ENCODE results near the gene IGFBP7.

IGFBP7 gene

GRCh38 chr4:57154926-57155325 lies 44.7 kb upstream of the IGFBP7 start:
- DNase-seq (ENCODE audit: low spot score), result no peak
- no peak for TF ChIP-seq CTCF (IDR thresholded peaks at IDR 0.05; ENCODE audit: extremely low read depth, missing control alignments)

- TF ChIP-seq CTCF (IDR thresholded peaks at IDR 0.05; ENCODE audit: extremely low read depth, missing control alignments), result no peak
- no peak for DNase-seq (ENCODE audit: low spot score)
Measured at GRCh38 chr4:57154191-57154590, 44.0 kb upstream of the IGFBP7 start.

- DNase-seq (ENCODE audit: low spot score), result no peak
- no peak for TF ChIP-seq CTCF (IDR thresholded peaks at IDR 0.05; ENCODE audit: extremely low read depth, missing control alignments)
Measured at GRCh38 chr4:57153207-57153606, 43.0 kb upstream of the IGFBP7 start.

- DNase-seq (ENCODE audit: low spot score), result no peak
- TF ChIP-seq CTCF (IDR thresholded peaks at IDR 0.05; ENCODE audit: extremely low read depth, missing control alignments), result no peak
Measured at GRCh38 chr4:57151481-57151880, 41.3 kb upstream of the IGFBP7 start.

GRCh38 chr4:57149833-57150232 lies 39.6 kb upstream of the IGFBP7 start:
- TF ChIP-seq CTCF (IDR thresholded peaks at IDR 0.05; ENCODE audit: extremely low read depth, missing control alignments), result no peak
- DNase-seq (ENCODE audit: low spot score), result no peak

GRCh38 chr4:57148831-57149505 lies 38.8 kb upstream of the IGFBP7 start:
- no peak for TF ChIP-seq CTCF (IDR thresholded peaks at IDR 0.05; ENCODE audit: extremely low read depth, missing control alignments)
- DNase-seq (ENCODE audit: low spot score), result no peak

- TF ChIP-seq CTCF (IDR thresholded peaks at IDR 0.05; ENCODE audit: extremely low read depth, missing control alignments), result no peak
- no peak for DNase-seq (ENCODE audit: low spot score)
Measured at GRCh38 chr4:57148177-57148576, 38.0 kb upstream of the IGFBP7 start.
